Umbilical cord (tissue), 2 donors: Measurements from ENCODE around the gene PTPRH. TPM values are rescaled to one million over a fixed set of nuclear protein-coding genes. Genes with fewer than 3 reads are reported as not detected.
A peak's percentile ranks its signal among the peaks of the same experiment; 100 is the strongest.
"Not testable (repeated sequence)": the region's sequence is repeated elsewhere in the genome, so short reads cannot be mapped to it uniquely, and the experiment has no call there.

Experiments used
- DNase-seq: peaks from one replicate; pipeline ENCODE4 v3.0.0-alpha.2; 2015; ENCODE audit warnings: low spot score
- total RNA-seq: library from RNA; depleted of rRNA; stranded (reverse); fragments of >200 nt; gene quantifications from one replicate; pipeline ENCODE4 v1.2.3, GENCODE V29; 2014; ENCODE audit warnings: low replicate concordance; ENCODE audit not compliant: insufficient read depth

Gene PTPRH
- total RNA-seq, 1 donor from 2014 or later: 0.24 TPM

- DNase-seq: no peak
These were observed 17.5 kb upstream of the PTPRH start for GRCh38 chr19:55226788-55227187.

GRCh38 chr19:55226273-55226672, 17.0 kb upstream of the PTPRH start:
- no peak for DNase-seq

- DNase-seq: no peak
These were observed 16.2 kb upstream of the PTPRH start for GRCh38 chr19:55225415-55225958.

GRCh38 chr19:55224679-55225414, 15.5 kb upstream of the PTPRH start:
- not testable (repeated sequence) for DNase-seq

- no peak for DNase-seq
These were observed 14.9 kb upstream of the PTPRH start for GRCh38 chr19:55224038-55224665.

- no peak for DNase-seq
These were observed 14.2 kb upstream of the PTPRH start for GRCh38 chr19:55223291-55224037.

GRCh38 chr19:55220525-55220924, 11.2 kb upstream of the PTPRH start:
- DNase-seq: no peak

GRCh38 chr19:55216461-55217198, 7.3 kb upstream of the PTPRH start:
- DNase-seq: peak; percentile 95

GRCh38 chr19:55213547-55213946, 4.2 kb upstream of the PTPRH start:
- no peak for DNase-seq

- no peak for DNase-seq
These were observed 3.1 kb upstream of the PTPRH start for GRCh38 chr19:55212447-55212846.

- DNase-seq: no peak
These were observed 582 bp upstream of the PTPRH start for GRCh38 chr19:55209693-55210472.

GRCh38 chr19:55206664-55207500, 2.4 kb downstream of the PTPRH start:
- peak; percentile 94 for DNase-seq

- not testable (repeated sequence) for DNase-seq
These were observed 7.1 kb downstream of the PTPRH start for GRCh38 chr19:55202199-55202598.

- no peak for DNase-seq
These were observed 9.6 kb downstream of the PTPRH start for GRCh38 chr19:55199620-55200204.

GRCh38 chr19:55198651-55199050, 10.7 kb downstream of the PTPRH start:
- DNase-seq: no peak

GRCh38 chr19:55197528-55197927, 11.8 kb downstream of the PTPRH start:
- DNase-seq: no peak

- DNase-seq: no peak
These were observed 12.5 kb downstream of the PTPRH start for GRCh38 chr19:55196803-55197202.

- no peak for DNase-seq
These were observed 15.8 kb downstream of the PTPRH start for GRCh38 chr19:55193481-55193880.

- DNase-seq: no peak
These were observed 19.9 kb downstream of the PTPRH start for GRCh38 chr19:55189403-55189835.
